NCI-H2196 (cell line): ENCODE measurements around the gene ZFYVE28.

ENCODE experiments used
- DNase-seq: peaks from one replicate; lab custom pipeline; 2025; ENCODE audit not compliant: unreplicated experiment; lab: John Stamatoyannopoulos, UW

ZFYVE28 gene

DNA sequence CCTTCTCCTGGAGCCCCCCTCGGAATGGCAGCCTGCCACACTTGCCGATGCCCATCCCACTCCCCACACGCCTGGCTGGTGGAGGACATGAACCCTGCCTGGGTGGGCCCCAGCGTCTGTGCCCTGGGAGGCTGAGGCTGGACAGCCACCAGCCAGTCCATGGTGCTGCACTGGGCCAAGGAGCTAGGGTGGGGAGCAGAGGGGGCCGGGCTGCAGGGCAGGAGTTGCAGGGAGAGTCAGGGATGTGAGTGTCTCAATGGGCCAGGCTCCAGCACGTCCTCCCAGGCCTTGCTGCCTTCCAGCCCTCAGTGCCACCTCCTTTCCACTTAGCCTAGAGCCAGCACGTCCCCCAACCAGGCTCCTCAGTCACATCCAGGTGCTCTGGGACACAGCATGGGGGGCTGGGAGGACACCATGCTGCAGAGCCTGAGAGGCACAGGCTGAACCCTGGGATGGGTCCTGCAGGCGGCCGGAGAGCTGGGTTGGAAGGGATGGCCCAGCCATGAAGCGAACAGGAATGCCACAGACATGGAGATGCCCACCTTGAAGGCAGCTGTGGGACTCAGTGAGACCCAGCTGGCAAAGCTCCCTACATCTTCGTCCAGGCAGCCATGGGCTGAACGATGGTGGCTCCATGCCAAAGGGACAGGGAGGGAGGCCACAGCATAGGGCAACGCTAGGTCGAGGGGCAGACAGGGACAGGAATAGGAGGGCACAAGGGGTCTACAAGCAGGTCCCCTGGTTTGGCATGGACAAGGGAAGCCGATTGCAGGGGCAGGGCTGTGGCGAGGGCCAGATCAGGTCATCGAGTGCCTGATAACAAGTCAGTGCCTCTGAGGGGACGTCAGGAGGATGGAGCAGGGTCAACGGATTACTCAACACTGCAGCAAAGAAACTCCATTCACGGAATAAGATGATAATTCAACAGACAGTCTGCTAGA is 126.5 kb downstream of the ZFYVE28 start:
- DNase-seq, result no peak

DNA sequence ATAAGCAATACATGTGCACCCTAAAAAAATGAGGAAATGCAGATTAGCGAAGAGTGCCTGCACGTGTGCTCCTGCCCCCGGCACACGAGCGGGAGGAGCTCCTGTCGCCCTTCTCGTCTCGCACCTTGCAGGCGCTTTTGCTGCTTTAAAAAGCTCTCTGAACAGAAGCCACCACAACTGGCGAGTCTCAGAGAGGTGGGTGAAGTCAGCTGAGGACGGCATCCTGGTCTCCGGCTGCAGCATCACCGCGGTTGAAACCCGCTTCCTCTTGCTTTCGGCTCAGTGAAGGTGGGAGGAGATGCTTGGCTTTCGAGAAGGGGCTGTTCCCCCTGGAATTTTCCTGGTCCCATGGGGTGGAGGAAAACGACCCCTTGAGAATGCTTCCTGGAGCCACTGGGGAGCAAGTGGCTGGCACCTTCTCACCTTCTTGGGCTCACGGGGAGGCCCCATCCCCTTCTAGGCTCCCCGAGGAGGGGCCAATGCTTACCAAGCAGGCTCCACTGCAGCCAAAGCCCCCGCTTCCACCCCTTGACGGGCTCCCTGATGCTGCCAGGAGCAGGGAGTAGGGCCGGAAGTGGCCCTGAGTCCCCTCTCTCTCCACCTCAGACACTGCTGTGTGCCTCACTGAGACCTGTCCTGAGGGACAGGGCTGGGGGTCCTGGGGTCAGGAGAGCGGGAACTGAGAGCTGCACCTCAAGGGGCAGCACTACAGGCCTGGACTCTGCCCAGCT is 127.3 kb downstream of the ZFYVE28 start:
- DNase-seq, result no peak

DNA sequence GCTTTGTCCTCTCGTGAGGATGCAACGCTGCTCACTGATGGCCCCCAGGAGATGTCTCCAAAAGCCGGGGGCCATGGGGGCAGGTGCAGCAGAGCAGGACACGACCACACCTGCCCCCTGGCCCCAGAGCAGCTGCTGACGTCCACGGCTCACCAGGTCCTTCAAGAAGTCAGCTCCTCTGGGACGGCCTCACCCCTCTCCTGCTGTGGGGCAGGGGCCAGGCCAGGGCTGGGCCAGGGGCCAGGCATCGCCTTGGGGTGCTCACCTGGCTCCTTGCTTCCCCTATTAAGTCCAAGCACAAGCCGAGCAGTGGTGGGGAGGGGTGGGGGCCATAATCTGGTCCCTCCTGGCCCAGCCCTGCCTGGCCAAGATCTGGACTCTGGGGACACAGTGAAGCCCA is 128.0 kb downstream of the ZFYVE28 start:
- no peak for DNase-seq

DNA sequence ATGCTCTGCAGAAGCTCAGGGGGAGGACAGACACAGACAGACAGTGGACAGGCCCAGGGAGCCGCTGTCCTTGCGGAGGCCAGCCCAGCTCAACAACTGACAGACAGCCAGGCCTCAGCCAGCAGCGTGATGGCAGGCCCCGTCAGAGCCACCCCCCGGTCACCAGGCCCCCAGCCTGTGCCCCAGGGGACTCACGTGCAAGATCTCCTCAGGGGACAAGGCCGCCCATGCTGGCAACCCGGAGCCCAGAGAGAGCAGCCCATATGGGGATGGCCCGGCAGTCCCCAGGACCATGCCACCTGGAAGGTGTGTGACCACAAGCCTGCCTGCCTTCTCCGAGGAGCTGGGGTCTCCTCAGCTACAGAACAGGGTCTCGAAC is 128.5 kb downstream of the ZFYVE28 start:
- DNase-seq, result no peak

DNA sequence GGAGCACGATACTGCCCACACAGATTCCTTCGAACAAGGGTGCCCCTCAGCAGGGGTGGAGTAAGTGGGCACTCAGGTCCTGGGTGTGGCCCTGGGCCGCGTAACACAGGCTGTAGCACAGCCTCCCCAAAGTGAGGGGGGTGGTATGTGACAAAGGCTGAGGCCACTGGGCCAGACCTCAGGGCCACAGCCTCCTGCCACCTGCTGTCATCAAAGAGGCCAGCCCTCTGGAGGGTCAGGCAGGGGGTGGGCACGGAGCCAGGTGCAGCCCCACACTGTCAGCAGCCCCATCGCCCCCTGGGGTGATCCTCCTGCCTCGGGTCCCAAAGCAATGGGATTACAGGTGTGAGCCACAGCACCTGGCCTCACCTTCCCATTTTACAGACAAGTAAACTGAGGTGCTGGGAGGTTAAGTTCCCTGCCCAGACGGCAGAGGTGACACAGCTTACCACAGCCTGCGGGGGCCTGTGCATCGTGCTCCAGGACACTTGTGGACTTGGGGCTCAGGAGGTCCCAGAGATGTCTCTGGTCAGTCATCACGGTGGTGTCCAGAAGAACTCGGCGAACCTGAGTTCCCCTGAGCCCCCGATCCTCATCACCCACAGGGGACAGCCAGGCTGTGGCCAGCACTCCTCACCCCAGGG is 129.0 kb downstream of the ZFYVE28 start:
- no peak for DNase-seq

DNA sequence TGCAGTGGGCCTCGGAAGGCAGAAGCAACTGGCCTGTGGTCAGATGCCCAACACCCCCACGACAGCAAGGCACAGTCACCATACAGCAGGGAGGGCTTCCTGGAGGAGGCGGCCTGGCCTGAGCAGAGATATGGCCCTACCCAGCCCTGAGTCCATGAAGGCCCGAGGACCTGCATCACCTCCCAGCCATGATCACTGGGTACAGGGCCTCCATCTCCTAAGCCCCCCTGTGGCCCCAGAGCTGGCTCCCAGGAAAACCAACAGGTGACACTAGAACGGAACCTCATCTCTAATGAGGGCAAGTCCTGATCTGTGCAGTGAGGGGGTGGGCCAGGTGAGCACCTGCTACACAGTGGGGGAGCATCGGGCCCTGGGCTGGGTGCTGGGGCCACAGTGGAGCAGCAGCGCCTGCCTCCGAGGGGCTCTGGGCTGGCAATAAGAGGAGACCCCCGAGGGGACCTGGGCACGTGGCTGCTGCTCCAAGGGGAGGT is 130.3 kb downstream of the ZFYVE28 start:
- no peak for DNase-seq

DNA sequence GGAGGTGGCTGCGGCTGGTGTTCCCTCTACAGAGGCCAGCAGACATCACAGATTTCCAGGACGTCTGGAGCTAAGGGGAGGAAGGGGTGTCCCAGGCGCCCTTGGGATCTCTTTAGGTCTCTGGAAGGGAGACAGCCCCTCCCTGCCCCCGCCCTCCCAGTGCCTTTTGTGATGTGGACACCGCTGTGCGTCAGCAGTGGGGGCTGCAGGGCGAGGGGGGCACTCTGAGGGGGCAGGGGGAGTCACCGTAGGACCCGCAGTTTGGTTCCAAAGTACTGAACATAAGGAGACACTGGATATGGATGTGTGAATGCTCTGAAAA is 130.9 kb downstream of the ZFYVE28 start:
- DNase-seq, result no peak

DNA sequence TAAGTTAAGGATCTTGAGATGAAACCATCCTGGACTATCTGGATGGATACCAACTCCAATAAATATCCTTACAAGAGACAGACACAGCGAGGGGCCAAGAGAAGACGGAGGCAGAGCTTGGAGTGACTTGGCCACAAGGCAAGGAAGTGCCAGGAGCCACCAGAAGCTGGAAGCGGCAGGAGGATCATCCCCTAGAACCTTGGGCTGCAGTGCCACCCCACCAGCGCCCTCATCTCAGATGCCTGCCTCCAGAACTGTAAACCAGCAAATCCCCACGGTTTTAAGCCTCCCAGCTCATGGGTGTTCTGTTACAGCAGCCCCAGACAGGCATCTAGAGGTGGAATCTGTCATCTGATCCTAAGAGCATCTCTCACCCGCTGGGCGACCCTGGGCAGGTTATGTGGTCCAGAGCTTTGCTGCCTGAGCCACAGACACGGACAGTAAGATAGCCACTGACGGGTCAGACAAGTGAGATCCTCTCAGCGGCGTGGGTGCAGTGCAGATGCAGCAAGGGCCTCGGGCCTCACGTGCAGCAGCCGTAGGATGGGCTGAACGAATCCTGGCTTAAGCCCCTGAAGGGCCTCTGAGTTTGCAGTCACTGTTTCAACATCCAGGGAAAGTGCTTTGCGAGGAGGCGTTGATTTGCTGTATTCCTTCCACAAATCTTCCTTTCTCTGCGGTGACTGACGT is 131.4 kb downstream of the ZFYVE28 start:
- DNase-seq, result no peak

DNA sequence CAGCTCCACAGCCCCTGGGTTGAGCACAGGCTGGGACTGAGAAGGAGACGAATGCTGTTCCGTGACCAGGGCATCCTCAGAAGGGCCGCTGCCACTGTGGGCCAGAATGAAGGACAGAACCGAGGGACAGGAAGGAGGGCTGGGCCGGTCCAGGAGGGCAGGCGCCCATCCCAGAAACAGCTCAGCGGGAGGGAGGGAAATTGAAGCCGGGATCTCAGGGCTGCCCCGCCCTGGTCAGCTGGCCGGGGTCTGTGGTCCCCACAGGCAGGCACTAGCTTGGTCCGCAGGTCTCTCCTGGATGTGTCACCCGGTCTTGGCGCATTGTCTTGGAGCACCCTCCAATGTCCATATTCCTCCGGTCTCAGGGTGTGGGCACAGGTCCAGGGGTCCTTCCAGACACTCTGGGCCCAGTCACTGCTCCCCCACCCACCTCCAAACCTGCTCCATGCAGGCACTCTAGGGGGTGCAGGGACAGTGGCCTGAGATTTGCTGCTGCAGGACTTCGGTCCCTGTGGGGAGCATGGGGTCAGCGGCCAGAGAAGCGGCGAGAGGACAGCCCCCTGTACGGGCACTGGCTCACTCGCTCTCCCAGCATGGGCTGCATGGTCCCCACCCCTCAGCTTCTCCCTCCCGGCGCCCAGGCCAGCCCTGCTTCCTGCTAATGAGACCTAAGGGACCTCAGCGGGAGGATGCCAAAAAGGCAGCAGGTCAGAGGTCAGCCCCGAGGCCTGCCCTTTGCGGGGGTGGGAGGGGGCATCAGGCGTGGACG is 132.6 kb downstream of the ZFYVE28 start:
- no peak for DNase-seq

DNA sequence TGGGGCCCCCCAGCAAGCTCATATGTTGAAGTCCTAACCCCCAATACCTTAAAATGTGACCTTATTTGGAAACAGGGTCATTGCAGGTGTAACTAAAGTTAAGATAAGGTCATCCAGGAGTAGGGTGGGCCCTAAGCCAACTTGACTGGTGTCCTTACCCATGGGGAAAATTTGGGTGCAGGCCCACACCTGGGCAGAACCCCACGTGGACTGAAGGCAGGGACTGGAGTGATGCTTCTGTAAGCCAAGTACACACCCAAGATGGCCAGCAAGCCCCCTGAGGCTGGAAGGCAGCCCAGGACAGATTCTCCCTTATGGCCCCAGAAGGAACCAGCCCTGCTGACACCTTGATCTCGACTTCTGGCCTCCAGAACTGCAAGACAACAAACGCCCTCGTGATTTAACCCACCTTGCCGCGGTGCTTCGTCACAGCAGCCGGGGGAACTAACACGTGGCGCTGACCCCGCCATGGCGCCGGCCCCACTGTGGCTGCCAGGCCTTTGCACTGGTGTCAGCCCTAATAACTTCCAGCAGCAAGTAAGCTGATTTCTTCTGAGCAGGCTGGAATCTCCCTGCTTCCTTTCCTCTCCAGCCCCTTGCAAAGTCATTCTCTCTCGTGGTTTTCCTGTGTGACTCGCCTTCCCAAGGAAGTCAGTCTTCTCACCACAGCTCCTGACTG is 133.4 kb downstream of the ZFYVE28 start:
- DNase-seq, result no peak

DNA sequence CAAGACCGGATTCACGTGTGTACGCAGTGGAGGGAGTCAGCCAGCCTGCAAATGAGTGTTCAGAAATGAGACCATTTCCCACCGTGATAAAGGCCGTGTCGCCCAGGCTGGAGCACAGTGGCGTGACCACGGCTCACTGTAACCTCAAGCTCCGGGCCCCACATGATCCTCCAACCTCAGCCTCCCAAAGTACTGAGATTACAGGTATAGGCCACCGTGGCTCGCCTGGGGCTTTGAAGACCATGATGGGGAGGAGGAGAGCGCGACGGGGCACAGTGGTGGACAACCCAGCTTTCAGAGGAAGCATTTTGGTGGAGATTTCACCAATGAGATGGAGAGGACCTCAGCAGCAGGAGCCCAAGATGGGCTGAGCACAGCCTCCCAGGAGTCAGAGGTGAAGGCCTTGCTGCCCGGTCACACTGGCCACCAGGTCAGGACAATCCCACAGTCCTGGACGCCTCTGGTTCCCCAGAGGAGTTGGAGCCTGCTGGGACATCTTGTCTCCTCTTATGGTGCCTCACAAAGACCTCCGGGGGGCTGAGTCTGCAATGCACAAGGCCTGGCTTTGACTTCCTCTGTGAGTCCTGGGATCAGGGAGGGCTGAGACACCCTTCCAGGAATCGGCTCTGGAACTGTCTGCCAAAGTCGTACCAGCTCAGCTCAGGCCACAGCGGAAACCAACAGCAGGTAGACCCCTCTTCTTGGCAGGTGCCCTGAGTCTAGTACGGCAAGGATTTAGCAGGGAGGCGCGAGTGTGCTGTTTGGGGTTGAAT is 134.1 kb downstream of the ZFYVE28 start:
- DNase-seq, result no peak

DNA sequence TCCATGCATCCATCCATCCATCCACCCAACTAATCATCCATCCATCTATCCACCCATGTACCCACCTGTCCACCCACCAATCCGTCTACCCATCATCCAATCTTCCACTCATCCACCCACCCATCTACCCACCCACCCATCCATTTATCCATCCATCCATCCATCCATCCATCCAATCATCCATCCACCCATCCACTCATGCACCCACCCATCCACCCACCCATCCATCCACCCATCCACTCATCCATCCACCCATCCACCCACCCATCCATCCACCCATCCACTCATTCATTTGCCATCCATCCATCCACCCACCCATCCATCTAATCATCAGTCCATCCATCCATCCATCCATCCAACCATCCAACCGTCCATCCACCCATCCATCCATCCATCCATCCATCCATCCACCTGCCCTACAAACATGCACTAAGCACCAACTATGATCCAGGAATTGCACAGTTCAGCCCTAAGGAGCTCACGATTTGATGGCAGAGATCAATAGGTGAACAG is 135.2 kb downstream of the ZFYVE28 start:
- DNase-seq, result no peak

DNA sequence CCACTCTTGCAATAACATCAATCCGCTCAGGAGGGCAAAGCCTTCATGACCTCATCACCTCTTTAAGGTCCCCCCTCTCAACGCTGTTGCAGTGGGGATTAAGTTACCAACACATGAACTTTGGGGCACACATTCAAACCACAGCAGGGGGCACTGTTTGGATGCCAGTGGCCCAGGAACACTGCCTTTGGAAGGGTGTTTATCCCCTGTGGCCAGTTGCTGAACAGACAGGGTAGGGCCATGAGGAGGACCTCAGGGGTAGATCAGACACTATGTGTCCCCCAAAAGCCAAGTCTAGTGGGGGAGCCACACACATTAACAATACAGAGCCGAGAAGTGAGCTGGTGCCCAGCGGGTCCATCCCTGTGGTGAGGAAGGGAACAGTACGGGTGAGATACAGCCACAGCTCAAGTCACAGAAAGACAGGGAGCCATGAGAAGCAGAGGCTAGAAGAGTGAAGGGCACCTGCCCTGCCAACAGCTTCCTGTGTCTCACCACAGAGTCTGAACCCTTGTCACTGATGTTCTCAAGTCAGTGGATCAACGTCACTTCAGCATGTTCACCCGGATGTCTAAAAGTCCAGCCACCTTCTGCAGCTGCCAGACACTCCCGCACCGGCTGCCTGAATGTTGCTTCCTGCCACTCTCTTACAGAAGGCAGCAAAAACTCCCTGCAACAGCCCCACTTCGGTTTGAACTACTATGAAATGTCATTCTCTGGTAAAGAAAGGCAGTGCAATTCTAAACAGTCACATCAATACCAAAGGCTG is 136.7 kb downstream of the ZFYVE28 start:
- no peak for DNase-seq

DNA sequence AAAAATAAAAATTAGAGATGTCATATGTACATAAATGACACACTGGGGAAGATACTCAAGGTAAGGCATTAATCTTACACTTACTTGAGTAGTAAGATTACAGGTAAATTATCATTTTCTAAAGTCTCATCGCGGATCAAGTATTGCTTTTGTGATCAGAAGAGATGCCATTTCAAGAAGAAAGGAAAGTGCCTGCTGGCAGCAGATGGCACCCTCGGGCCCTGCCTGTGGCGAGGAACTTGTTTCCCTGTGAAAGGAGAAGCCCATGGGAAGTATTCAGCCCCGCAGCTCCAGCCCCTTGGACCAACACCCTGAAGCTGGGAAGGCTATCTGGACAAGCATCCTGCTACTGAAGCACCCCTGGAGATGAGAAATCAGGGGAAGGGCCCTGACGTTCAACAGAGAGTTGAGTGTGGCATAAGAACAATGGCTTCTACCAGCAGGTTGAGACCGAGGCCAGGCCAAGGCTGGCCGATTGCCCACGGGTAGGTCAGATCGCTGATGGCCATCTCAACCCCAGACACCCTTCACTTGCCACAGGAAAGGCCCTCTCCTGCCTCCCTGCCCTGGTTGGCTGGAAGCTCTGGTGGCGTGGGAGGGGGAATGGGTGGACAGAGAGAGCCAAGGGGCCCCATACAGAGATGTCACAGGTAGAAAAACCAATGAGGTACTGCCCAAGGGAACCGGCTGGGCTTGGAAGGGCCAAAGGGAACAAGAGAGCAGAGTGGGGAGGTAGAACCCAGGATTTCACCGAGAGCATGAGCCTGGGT is 137.7 kb downstream of the ZFYVE28 start:
- no peak for DNase-seq

DNA sequence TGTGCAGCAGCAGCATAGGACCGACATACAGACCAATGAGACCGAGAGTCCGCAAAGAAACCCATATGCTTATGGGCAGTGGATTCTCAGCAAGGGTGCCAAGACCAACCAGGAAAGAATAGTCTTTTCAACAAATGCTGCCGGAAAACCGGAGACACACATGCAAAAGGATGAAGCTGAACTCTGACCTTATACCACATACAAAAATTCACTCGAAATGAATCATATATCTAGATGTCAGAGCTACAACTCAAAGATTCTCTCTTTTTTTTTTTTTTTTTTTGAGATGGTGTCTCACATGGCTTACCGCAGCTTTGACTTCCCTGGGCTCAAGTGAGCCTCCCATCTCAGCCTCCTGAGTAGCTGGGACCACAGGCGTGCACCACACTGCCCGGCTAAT is 140.5 kb downstream of the ZFYVE28 start:
- DNase-seq, result no peak

DNA sequence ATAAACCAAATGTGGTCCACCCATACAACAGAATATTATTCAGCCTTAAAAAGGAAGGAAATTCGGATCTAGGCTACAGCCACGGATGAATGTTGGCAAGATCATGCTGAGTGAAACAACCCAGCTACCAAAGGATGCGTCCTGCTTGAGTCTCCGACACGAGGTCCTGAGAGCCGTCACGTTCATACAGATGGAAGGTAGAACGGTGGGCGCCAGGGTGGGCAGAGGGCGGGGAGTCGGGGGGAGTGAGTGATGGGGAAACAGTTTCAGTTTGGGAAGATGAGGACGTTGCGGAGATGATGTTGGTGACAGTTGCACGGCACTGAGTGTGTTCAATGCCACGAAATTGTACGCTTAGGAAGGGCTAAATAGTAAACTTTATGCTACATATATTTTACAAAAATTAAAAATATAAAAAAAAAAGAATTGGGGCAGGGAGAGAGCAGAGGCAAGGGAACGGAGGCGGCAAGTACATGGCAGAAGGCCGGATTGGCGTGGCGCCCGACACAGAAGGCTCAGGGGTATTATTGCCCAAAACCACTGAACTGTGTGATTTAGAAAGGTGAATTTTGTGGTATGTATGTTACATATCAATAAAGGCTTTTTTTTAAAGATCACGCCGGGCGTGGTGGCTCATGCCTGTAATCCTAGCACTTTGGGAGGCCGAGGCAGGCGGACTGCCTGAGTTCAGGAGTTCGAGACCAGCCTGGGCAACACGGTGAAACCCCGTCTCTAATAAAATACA is 141.7 kb downstream of the ZFYVE28 start:
- DNase-seq, result no peak
